GM12873 (cell line): ENCODE measurements around the gene PATL2.

Experiments
- TF ChIP-seq, protein P1 (sequence below): IDR thresholded peaks from 2 replicates; pipeline ENCODE4 v1.5.1; 2012; ENCODE audit warnings: low read depth, mild to moderate bottlenecking, moderate library complexity, low read length, control low read depth; ENCODE audit not compliant: insufficient read depth; ENCODE audit errors: missing control alignments

Gene PATL2

DNA sequence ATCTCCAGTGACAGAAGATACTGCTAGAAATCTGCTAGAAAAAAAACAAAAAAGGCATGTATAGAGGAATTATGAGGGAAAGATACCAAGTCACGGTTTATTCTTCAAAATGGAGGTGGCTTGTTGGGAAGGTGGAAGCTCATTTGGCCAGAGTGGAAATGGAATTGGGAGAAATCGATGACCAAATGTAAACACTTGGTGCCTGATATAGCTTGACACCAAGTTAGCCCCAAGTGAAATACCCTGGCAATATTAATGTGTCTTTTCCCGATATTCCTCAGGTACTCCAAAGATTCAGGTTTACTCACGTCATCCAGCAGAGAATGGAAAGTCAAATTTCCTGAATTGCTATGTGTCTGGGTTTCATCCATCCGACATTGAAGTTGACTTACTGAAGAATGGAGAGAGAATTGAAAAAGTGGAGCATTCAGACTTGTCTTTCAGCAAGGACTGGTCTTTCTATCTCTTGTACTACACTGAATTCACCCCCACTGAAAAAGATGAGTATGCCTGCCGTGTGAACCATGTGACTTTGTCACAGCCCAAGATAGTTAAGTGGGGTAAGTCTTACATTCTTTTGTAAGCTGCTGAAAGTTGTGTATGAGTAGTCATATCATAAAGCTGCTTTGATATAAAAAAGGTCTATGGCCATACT, 4.1 kb upstream of the PATL2 start:
- TF ChIP-seq, protein P1, sequence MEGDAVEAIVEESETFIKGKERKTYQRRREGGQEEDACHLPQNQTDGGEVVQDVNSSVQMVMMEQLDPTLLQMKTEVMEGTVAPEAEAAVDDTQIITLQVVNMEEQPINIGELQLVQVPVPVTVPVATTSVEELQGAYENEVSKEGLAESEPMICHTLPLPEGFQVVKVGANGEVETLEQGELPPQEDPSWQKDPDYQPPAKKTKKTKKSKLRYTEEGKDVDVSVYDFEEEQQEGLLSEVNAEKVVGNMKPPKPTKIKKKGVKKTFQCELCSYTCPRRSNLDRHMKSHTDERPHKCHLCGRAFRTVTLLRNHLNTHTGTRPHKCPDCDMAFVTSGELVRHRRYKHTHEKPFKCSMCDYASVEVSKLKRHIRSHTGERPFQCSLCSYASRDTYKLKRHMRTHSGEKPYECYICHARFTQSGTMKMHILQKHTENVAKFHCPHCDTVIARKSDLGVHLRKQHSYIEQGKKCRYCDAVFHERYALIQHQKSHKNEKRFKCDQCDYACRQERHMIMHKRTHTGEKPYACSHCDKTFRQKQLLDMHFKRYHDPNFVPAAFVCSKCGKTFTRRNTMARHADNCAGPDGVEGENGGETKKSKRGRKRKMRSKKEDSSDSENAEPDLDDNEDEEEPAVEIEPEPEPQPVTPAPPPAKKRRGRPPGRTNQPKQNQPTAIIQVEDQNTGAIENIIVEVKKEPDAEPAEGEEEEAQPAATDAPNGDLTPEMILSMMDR = no peak

GRCh38 chr15:44713006-44713966, 2.2 kb upstream of the PATL2 start:
- TF ChIP-seq, protein P1 = peak; percentile 34

DNA sequence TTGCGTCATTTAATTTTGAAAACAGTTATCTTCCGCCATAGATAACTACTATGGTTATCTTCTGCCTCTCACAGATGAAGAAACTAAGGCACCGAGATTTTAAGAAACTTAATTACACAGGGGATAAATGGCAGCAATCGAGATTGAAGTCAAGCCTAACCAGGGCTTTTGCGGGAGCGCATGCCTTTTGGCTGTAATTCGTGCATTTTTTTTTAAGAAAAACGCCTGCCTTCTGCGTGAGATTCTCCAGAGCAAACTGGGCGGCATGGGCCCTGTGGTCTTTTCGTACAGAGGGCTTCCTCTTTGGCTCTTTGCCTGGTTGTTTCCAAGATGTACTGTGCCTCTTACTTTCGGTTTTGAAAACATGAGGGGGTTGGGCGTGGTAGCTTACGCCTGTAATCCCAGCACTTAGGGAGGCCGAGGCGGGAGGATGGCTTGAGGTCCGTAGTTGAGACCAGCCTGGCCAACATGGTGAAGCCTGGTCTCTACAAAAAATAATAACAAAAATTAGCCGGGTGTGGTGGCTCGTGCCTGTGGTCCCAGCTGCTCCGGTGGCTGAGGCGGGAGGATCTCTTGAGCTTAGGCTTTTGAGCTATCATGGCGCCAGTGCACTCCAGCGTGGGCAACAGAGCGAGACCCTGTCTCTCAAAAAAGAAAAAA, 1.4 kb upstream of the PATL2 start:
- TF ChIP-seq, protein P1 = no peak

GRCh38 chr15:44711743-44712345, 721 bp upstream of the PATL2 start:
- TF ChIP-seq, protein P1 = no peak

GRCh38 chr15:44710236-44711095, 657 bp downstream of the PATL2 start:
- TF ChIP-seq, protein P1 = peak; percentile 51

- TF ChIP-seq, protein P1 = no peak
Measured at GRCh38 chr15:44706946-44707636, 4.0 kb downstream of the PATL2 start.
